Uterus (tissue), 2 donors: Measurements from ENCODE around the gene B3GLCT.

Experiments used
- CTCF ChIP-seq, 4 experiments: fragments of 200-600 bp in 2 of 4; fragments of 450-650 bp in 2 of 4; sonication (generic) in 2 of 4; IDR thresholded peaks; one replicate each; pipeline ENCODE4 v1.5.1; 2016 to 2019; ENCODE audit warnings: antibody characterized with exemption in 4 of 4, mild to moderate bottlenecking in 2 of 4, moderate library complexity in 1 of 4
- POLR2A ChIP-seq, 2 donors: fragments of 450-650 bp; IDR thresholded peaks; one replicate each; pipeline ENCODE4 v1.6.1; 2016; ENCODE audit warnings: antibody characterized with exemption in 2 of 2, mild to moderate bottlenecking in 1 of 2, moderate library complexity in 1 of 2

DNA sequence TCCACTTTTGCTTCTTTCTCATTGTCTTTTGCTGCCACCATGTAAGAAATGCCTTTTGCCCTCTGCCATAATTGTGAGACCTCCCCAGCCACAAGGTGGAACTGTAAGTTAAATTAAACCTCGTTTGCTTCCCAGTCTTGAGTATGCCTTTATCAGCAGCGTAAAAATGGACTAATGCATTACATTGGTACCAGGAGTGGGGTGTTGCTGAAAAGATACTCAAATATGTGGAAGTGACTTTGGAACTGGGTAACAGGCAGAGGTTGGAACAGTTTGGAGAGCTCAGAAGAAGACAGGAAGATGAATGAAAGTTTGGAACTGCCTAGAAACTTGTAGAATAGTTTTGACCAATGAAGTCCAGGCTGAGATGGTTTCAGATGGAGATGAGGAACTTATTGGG is 115.2 kb downstream of the B3GLCT start:
- TF ChIP-seq POLR2A (IDR thresholded peaks at IDR 0.05) (no peak), CTCF (IDR thresholded peaks at IDR 0.05) (no peak)
